ENCODE measurements around the gene TMEM222. TPM values are rescaled to one million over a fixed set of nuclear protein-coding genes. Genes with fewer than 3 reads are reported as not detected.

TMEM222 gene
- total and polyA plus RNA-seq, 10 of the 15 experiments (the other 5 are each of a cell fraction or from before 2014, with no cell fraction given) = 3.8 to 43.5 (median 35.4) TPM

DNA sequence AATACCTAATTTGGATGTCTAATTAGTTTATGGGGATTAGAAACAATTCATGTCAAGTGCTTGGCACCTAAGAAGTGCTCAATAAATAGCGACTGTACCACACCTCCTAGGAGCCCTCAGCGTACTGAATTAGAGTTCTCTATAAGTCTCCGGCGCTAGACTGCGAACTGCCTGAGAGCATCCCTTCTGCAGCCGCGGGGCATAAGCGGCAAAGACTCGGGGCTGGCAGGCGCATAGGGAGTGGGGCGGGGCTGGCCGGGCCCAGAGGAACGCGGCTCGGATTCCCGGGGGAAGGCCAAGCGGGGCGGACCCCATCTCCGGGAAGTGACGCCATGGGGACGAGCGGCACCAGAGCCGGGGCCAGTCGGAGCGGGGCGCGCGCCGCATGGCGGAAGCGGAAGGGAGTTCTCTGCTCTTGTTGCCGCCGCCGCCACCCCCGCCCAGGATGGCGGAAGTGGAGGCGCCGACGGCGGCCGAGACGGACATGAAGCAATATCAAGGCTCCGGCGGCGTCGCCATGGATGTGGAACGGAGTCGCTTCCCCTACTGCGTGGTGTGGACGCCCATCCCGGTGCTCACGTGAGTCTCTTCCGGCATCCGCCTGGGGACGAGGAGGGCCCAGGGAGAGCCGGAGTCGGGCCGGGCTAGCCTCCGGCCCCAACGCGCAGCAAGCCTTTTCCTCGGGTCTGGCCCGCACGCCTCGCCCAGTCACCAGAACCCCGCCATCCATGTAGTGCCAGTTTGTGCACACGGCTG lies at the start of gene TMEM222 (continued):
- TF ChIP-seq, protein P1, sequence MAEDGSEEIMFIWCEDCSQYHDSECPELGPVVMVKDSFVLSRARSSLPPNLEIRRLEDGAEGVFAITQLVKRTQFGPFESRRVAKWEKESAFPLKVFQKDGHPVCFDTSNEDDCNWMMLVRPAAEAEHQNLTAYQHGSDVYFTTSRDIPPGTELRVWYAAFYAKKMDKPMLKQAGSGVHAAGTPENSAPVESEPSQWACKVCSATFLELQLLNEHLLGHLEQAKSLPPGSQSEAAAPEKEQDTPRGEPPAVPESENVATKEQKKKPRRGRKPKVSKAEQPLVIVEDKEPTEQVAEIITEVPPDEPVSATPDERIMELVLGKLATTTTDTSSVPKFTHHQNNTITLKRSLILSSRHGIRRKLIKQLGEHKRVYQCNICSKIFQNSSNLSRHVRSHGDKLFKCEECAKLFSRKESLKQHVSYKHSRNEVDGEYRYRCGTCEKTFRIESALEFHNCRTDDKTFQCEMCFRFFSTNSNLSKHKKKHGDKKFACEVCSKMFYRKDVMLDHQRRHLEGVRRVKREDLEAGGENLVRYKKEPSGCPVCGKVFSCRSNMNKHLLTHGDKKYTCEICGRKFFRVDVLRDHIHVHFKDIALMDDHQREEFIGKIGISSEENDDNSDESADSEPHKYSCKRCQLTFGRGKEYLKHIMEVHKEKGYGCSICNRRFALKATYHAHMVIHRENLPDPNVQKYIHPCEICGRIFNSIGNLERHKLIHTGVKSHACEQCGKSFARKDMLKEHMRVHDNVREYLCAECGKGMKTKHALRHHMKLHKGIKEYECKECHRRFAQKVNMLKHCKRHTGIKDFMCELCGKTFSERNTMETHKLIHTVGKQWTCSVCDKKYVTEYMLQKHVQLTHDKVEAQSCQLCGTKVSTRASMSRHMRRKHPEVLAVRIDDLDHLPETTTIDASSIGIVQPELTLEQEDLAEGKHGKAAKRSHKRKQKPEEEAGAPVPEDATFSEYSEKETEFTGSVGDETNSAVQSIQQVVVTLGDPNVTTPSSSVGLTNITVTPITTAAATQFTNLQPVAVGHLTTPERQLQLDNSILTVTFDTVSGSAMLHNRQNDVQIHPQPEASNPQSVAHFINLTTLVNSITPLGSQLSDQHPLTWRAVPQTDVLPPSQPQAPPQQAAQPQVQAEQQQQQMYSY (CRISPR knock-in tag; IDR thresholded peaks at IDR 0.05) = no peak
- TF ChIP-seq CBX3 (IDR thresholded peaks at IDR 0.05; ENCODE audit: borderline replicate concordance, low read depth) (no peak), GABPA (IDR thresholded peaks at IDR 0.05; ENCODE audit: low read depth) (peak; percentile 97), ATF7 (IDR thresholded peaks at IDR 0.05; ENCODE audit: low read depth) (peak; percentile 75), EP300 (IDR thresholded peaks at IDR 0.05; ENCODE audit: borderline replicate concordance in 1 of 2, control insufficient read depth in 1 of 2, low read depth in 2 of 2, low read length in 2 of 2) (peak in 1 of 2 experiments; percentile 63; a peak in 2 of 4 replicates), STAT3 (IDR thresholded peaks at IDR 0.05; ENCODE audit: low read depth, low read length) (no peak), JUNB (IDR thresholded peaks at IDR 0.05) (no peak), KAT2A (conservative IDR thresholded peaks at IDR 0.05; ENCODE audit: control insufficient read depth, low read depth, low read length) (no peak), RUNX3 (IDR thresholded peaks at IDR 0.05; ENCODE audit: low read length) (no peak), POU2F2 (IDR thresholded peaks at IDR 0.05; ENCODE audit: borderline replicate concordance, low read depth, low read length) (peak; percentile 55; the same call in 2 of the 3 replicates), MXI1 (IDR thresholded peaks at IDR 0.05; ENCODE audit: low read depth, low read length) (no peak; the same call in none of the 2 replicates), BHLHE40 (IDR thresholded peaks at IDR 0.05; ENCODE audit: borderline replicate concordance in 1 of 2, low read depth in 2 of 2, low read length in 1 of 2) (peak; percentile 92 to 97), IKZF2 (IDR thresholded peaks at IDR 0.05) (peak; percentile 55 to 67; a peak in 3 of 4 replicates), IKZF1 (conservative IDR thresholded peaks at IDR 0.05) (peak; percentile 98), SUPT20H (IDR thresholded peaks at IDR 0.05; ENCODE audit: borderline replicate concordance, control insufficient read depth, low read depth, low read length) (no peak), EZH2 (IDR thresholded peaks at IDR 0.05; ENCODE audit: borderline replicate concordance, control insufficient read depth, low read depth, low read length) (no peak), WRNIP1 (IDR thresholded peaks at IDR 0.05; ENCODE audit: borderline replicate concordance, low read depth, low read length) (peak; percentile 40; the same call in 1 of the 2 replicates)
- TF ChIP-seq, protein P2, sequence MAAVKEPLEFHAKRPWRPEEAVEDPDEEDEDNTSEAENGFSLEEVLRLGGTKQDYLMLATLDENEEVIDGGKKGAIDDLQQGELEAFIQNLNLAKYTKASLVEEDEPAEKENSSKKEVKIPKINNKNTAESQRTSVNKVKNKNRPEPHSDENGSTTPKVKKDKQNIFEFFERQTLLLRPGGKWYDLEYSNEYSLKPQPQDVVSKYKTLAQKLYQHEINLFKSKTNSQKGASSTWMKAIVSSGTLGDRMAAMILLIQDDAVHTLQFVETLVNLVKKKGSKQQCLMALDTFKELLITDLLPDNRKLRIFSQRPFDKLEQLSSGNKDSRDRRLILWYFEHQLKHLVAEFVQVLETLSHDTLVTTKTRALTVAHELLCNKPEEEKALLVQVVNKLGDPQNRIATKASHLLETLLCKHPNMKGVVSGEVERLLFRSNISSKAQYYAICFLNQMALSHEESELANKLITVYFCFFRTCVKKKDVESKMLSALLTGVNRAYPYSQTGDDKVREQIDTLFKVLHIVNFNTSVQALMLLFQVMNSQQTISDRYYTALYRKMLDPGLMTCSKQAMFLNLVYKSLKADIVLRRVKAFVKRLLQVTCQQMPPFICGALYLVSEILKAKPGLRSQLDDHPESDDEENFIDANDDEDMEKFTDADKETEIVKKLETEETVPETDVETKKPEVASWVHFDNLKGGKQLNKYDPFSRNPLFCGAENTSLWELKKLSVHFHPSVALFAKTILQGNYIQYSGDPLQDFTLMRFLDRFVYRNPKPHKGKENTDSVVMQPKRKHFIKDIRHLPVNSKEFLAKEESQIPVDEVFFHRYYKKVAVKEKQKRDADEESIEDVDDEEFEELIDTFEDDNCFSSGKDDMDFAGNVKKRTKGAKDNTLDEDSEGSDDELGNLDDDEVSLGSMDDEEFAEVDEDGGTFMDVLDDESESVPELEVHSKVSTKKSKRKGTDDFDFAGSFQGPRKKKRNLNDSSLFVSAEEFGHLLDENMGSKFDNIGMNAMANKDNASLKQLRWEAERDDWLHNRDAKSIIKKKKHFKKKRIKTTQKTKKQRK (IDR thresholded peaks at IDR 0.05; ENCODE audit: low read depth, low read length) = no peak
- TF ChIP-seq, protein P3, sequence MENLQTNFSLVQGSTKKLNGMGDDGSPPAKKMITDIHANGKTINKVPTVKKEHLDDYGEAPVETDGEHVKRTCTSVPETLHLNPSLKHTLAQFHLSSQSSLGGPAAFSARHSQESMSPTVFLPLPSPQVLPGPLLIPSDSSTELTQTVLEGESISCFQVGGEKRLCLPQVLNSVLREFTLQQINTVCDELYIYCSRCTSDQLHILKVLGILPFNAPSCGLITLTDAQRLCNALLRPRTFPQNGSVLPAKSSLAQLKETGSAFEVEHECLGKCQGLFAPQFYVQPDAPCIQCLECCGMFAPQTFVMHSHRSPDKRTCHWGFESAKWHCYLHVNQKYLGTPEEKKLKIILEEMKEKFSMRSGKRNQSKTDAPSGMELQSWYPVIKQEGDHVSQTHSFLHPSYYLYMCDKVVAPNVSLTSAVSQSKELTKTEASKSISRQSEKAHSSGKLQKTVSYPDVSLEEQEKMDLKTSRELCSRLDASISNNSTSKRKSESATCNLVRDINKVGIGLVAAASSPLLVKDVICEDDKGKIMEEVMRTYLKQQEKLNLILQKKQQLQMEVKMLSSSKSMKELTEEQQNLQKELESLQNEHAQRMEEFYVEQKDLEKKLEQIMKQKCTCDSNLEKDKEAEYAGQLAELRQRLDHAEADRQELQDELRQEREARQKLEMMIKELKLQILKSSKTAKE (IDR thresholded peaks at IDR 0.05; ENCODE audit: low read depth, poor library complexity, severe bottlenecking) = no peak

Data from GM12878 (cell line).